ENCODE data around the gene MED15. TPM values are rescaled to one million over a fixed set of nuclear protein-coding genes. Genes with fewer than 3 reads are reported as not detected.

Gene MED15
- total and polyA plus RNA-seq, 2 experiments from 2014 or later: 29.2 to 43.5 TPM

DNA sequence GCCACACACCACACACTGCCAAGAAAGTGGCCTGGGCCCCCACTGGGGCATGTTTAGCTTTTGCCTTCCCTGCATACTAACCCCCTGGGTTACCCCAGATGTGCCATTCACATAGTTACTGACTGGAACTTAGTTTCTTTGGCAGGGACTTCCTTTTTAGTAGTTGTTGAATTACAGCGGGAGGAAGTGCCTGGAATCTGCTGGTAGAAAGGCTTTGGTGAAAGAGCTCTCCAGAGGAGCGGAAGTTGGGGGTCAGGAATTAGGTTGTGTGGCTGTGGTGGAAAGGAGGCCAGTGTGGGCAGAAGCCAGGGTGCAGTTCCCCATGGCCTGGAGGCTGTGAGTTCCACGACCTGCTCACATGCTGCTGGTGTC lies 69.0 kb downstream of the MED15 start:
- DNase-seq (ENCODE audit: low spot score): no peak
- Mint-ChIP-seq H3K9me3 (no peaks in the 10 kb centered on the region), H3K4me3 (no peak overlapping the region), H3K27ac (no peak overlapping the region), H3K4me1 (no peaks in the 10 kb centered on the region), H3K27me3 (ENCODE audit: insufficient read depth, low read depth, poor library complexity) (peaks cover 9% of the 10 kb centered on the region), H3K36me3 (ENCODE audit: low read depth) (peaks cover 38% of the 10 kb centered on the region)
- Histone ChIP-seq H3K27me3 (ENCODE audit: insufficient read depth) (no peaks in the 10 kb centered on the region), H3K36me3 (ENCODE audit: insufficient read depth) (peaks cover 10% of the 10 kb centered on the region), H3K4me3 (no peak overlapping the region), H3K9me2 (ENCODE audit: insufficient read depth) (no peaks in the 10 kb centered on the region), H3K27ac (ENCODE audit: low read depth) (no peak overlapping the region), H3K4me1 (ENCODE audit: insufficient read depth) (no peaks in the 10 kb centered on the region), H3F3A (replicated peaks; ENCODE audit: low read depth) (no peaks in the 10 kb centered on the region), H3K4me2 (no peak overlapping the region), H4K20me1 (replicated peaks; ENCODE audit: insufficient read depth) (peaks cover 17% of the 10 kb centered on the region), H2AFZ (no peak overlapping the region), H3K79me2 (replicated peaks; ENCODE audit: insufficient read depth) (no peaks in the 10 kb centered on the region)
- TF ChIP-seq JUNB (IDR thresholded peaks at IDR 0.05; ENCODE audit: unreplicated experiment) (no peak), ZNF114 (CRISPR knock-in tag; IDR thresholded peaks at IDR 0.05) (no peak), EZH2 (IDR thresholded peaks at IDR 0.05; ENCODE audit: low read depth, unreplicated experiment) (no peak), CREB1 (CRISPR knock-in tag; IDR thresholded peaks at IDR 0.05; ENCODE audit: low read depth) (no peak), NANOG (IDR thresholded peaks at IDR 0.05; ENCODE audit: borderline replicate concordance) (no peak), ZNF331 (CRISPR knock-in tag; IDR thresholded peaks at IDR 0.05; ENCODE audit: low read depth) (no peak), EZH2phosphoT487 (IDR thresholded peaks at IDR 0.05; ENCODE audit: unreplicated experiment) (no peak)
- TF ChIP-seq, protein P1, sequence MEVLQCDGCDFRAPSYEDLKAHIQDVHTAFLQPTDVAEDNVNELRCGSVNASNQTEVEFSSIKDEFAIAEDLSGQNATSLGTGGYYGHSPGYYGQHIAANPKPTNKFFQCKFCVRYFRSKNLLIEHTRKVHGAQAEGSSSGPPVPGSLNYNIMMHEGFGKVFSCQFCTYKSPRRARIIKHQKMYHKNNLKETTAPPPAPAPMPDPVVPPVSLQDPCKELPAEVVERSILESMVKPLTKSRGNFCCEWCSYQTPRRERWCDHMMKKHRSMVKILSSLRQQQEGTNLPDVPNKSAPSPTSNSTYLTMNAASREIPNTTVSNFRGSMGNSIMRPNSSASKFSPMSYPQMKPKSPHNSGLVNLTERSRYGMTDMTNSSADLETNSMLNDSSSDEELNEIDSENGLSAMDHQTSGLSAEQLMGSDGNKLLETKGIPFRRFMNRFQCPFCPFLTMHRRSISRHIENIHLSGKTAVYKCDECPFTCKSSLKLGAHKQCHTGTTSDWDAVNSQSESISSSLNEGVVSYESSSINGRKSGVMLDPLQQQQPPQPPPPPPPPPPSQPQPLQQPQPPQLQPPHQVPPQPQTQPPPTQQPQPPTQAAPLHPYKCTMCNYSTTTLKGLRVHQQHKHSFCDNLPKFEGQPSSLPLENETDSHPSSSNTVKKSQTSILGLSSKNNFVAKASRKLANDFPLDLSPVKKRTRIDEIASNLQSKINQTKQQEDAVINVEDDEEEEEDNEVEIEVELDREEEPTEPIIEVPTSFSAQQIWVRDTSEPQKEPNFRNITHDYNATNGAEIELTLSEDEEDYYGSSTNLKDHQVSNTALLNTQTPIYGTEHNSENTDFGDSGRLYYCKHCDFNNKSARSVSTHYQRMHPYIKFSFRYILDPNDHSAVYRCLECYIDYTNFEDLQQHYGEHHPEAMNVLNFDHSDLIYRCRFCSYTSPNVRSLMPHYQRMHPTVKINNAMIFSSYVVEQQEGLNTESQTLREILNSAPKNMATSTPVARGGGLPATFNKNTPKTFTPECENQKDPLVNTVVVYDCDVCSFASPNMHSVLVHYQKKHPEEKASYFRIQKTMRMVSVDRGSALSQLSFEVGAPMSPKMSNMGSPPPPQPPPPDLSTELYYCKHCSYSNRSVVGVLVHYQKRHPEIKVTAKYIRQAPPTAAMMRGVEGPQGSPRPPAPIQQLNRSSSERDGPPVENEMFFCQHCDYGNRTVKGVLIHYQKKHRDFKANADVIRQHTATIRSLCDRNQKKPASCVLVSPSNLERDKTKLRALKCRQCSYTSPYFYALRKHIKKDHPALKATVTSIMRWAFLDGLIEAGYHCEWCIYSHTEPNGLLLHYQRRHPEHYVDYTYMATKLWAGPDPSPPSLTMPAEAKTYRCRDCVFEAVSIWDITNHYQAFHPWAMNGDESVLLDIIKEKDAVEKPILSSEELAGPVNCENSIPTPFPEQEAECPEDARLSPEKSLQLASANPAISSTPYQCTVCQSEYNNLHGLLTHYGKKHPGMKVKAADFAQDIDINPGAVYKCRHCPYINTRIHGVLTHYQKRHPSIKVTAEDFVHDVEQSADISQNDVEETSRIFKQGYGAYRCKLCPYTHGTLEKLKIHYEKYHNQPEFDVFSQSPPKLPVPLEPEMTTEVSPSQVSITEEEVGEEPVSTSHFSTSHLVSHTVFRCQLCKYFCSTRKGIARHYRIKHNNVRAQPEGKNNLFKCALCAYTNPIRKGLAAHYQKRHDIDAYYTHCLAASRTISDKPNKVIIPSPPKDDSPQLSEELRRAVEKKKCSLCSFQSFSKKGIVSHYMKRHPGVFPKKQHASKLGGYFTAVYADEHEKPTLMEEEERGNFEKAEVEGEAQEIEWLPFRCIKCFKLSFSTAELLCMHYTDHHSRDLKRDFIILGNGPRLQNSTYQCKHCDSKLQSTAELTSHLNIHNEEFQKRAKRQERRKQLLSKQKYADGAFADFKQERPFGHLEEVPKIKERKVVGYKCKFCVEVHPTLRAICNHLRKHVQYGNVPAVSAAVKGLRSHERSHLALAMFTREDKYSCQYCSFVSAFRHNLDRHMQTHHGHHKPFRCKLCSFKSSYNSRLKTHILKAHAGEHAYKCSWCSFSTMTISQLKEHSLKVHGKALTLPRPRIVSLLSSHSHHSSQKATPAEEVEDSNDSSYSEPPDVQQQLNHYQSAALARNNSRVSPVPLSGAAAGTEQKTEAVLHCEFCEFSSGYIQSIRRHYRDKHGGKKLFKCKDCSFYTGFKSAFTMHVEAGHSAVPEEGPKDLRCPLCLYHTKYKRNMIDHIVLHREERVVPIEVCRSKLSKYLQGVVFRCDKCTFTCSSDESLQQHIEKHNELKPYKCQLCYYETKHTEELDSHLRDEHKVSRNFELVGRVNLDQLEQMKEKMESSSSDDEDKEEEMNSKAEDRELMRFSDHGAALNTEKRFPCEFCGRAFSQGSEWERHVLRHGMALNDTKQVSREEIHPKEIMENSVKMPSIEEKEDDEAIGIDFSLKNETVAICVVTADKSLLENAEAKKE (CRISPR knock-in tag; IDR thresholded peaks at IDR 0.05): no peak
- TF ChIP-seq, protein P2, sequence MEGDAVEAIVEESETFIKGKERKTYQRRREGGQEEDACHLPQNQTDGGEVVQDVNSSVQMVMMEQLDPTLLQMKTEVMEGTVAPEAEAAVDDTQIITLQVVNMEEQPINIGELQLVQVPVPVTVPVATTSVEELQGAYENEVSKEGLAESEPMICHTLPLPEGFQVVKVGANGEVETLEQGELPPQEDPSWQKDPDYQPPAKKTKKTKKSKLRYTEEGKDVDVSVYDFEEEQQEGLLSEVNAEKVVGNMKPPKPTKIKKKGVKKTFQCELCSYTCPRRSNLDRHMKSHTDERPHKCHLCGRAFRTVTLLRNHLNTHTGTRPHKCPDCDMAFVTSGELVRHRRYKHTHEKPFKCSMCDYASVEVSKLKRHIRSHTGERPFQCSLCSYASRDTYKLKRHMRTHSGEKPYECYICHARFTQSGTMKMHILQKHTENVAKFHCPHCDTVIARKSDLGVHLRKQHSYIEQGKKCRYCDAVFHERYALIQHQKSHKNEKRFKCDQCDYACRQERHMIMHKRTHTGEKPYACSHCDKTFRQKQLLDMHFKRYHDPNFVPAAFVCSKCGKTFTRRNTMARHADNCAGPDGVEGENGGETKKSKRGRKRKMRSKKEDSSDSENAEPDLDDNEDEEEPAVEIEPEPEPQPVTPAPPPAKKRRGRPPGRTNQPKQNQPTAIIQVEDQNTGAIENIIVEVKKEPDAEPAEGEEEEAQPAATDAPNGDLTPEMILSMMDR (conservative IDR thresholded peaks at IDR 0.05; ENCODE audit: low read depth in 2 of 2): no peak
- ATAC-seq: no peak
